H9 (cell line): Measurements from ENCODE around the gene CNDP2. TPM values are rescaled to one million over a fixed set of nuclear protein-coding genes. Genes with fewer than 3 reads are reported as not detected.

Experiments
- DNase-seq: peaks from one replicate; pipeline ENCODE4 v3.0.0-alpha.2; 2017
- H2AFZ ChIP-seq: one replicate; pipeline ENCODE4 v1.6.1; 2013; ENCODE audit warnings: mild to moderate bottlenecking, low read length, control low read depth, moderate library complexity
- H2AK5ac ChIP-seq: 2 replicates; pipeline ENCODE4 v1.6.1; 2013; ENCODE audit warnings: low read length, control low read depth, mixed read lengths; ENCODE audit not compliant: insufficient read length
- H2BK120ac ChIP-seq: one replicate; pipeline ENCODE4 v1.6.1; 2013; ENCODE audit warnings: low read depth, mild to moderate bottlenecking, low read length, control low read depth, inconsistent platforms; ENCODE audit not compliant: poor library complexity, severe bottlenecking
- H2BK12ac ChIP-seq: 2 replicates; pipeline ENCODE4 v1.6.1; 2013; ENCODE audit warnings: low read length, control low read depth, mixed read lengths, low read depth; ENCODE audit not compliant: insufficient read length
- H2BK15ac ChIP-seq: 2 replicates; pipeline ENCODE4 v1.6.1; 2013; ENCODE audit warnings: low read depth, low read length, control low read depth
- H2BK20ac ChIP-seq: one replicate; pipeline ENCODE4 v1.6.1; 2013; ENCODE audit warnings: low read depth, mild to moderate bottlenecking, low read length, control low read depth, inconsistent platforms; ENCODE audit not compliant: poor library complexity, severe bottlenecking
- H2BK5ac ChIP-seq: 2 replicates; pipeline ENCODE4 v1.6.1; 2013; ENCODE audit warnings: low read length, control low read depth, mixed read lengths; ENCODE audit not compliant: insufficient read length
- H3K14ac ChIP-seq: 2 replicates; pipeline ENCODE4 v1.6.1; 2013; ENCODE audit warnings: low read length, control low read depth; ENCODE audit not compliant: insufficient read depth
- H3K18ac ChIP-seq: 2 replicates; pipeline ENCODE4 v1.6.1; 2013; ENCODE audit warnings: low read depth, mild to moderate bottlenecking, mixed read lengths, low read length, control low read depth; ENCODE audit not compliant: insufficient read length
- H3K23ac ChIP-seq: 2 replicates; pipeline ENCODE4 v1.6.1; 2013; ENCODE audit warnings: low read length, control low read depth, mixed read lengths, low read depth; ENCODE audit not compliant: insufficient read length
- H3K23me2 ChIP-seq: 2 replicates; pipeline ENCODE4 v1.6.1; 2013; ENCODE audit warnings: low read depth, mild to moderate bottlenecking, mixed read lengths, low read length, control low read depth; ENCODE audit not compliant: insufficient read length, poor library complexity, severe bottlenecking
- H3K27ac ChIP-seq: 2 replicates; pipeline ENCODE4 v1.5.1; 2013; ENCODE audit warnings: low read length, control low read depth, mixed read lengths, low read depth; ENCODE audit not compliant: insufficient read length
- H3K27me3 ChIP-seq: 2 replicates; pipeline ENCODE4 v1.6.1; 2013; ENCODE audit warnings: low read length, control low read depth, inconsistent platforms; ENCODE audit not compliant: insufficient read depth
- H3K4ac ChIP-seq: 2 replicates; pipeline ENCODE4 v1.6.1; 2013; ENCODE audit warnings: low read depth, mild to moderate bottlenecking, control low read depth, inconsistent platforms, low read length, moderate library complexity
- H3K4me1 ChIP-seq: 2 replicates; pipeline ENCODE4 v1.6.1; 2013; ENCODE audit warnings: low read length, control low read depth, inconsistent platforms; ENCODE audit not compliant: insufficient read depth
- H3K4me2 ChIP-seq: 2 replicates; pipeline ENCODE4 v1.6.1; 2013; ENCODE audit warnings: low read length, control low read depth, mixed read lengths; ENCODE audit not compliant: insufficient read length, insufficient read depth
- H3K56ac ChIP-seq: 2 replicates; pipeline ENCODE4 v1.6.1; 2013; ENCODE audit warnings: low read depth, mild to moderate bottlenecking, mixed read lengths, low read length, control low read depth; ENCODE audit not compliant: insufficient read length
- H3K79me1 ChIP-seq: 2 replicates; pipeline ENCODE4 v1.6.1; 2013; ENCODE audit warnings: low read depth, mild to moderate bottlenecking, moderate library complexity, low read length, control low read depth, inconsistent platforms; ENCODE audit not compliant: insufficient read depth, poor library complexity, severe bottlenecking
- H3K79me2 ChIP-seq: 2 replicates; pipeline ENCODE4 v1.6.1; 2013; ENCODE audit warnings: low read length, control low read depth, inconsistent platforms; ENCODE audit not compliant: insufficient read depth
- H3K9ac ChIP-seq: 2 replicates; pipeline ENCODE4 v1.6.1; 2013; ENCODE audit warnings: low read length, control low read depth, mixed read lengths; ENCODE audit not compliant: insufficient read length; ENCODE audit errors: extremely low read depth
- H3K9me3 ChIP-seq: one replicate; pipeline ENCODE4 v1.6.1; 2013; ENCODE audit warnings: low read depth, low read length, inconsistent platforms; ENCODE audit not compliant: control insufficient read depth
- H3T11ph ChIP-seq: one replicate; pipeline ENCODE4 v1.6.1; 2013; ENCODE audit warnings: mild to moderate bottlenecking, low read length, control low read depth, inconsistent platforms
- H4K20me1 ChIP-seq: one replicate; pipeline ENCODE4 v1.6.1; 2013; ENCODE audit not compliant: control insufficient read depth, insufficient read length, insufficient read depth
- H4K5ac ChIP-seq: 2 replicates; pipeline ENCODE4 v1.6.1; 2013; ENCODE audit warnings: low read depth, mild to moderate bottlenecking, mixed read lengths, low read length, control low read depth; ENCODE audit not compliant: insufficient read length
- H4K8ac ChIP-seq: replicated peaks from 2 replicates; pipeline ENCODE4 v1.6.1; 2013; ENCODE audit warnings: low read length, control low read depth, mixed read lengths, low read depth; ENCODE audit not compliant: insufficient read length
- H4K91ac ChIP-seq: 2 replicates; pipeline ENCODE4 v1.6.1; 2013; ENCODE audit warnings: low read depth, mild to moderate bottlenecking, moderate library complexity, mixed read lengths, low read length, control low read depth; ENCODE audit not compliant: insufficient read length
- H3K27ac Mint-ChIP-seq, 3 experiments: 2 replicates in 2 of 3; 3 replicates in 1 of 3; pipeline ENCODE4 v1.8.0; 2020 to 2021; ENCODE audit warnings: mixed read lengths in 3 of 3, mild to moderate bottlenecking in 1 of 3, moderate library complexity in 1 of 3
- H3K27me3 Mint-ChIP-seq: 2 replicates; pipeline ENCODE4 v1.8.0; 2021; ENCODE audit warnings: low read depth, mild to moderate bottlenecking, moderate library complexity, mixed read lengths
- H3K36me3 Mint-ChIP-seq, 3 experiments: 2 replicates in 2 of 3; 3 replicates in 1 of 3; pipeline ENCODE4 v1.8.0; 2020 to 2021; ENCODE audit warnings: low read depth in 3 of 3, mixed read lengths in 3 of 3; ENCODE audit not compliant: insufficient read depth in 1 of 3
- H3K4me1 Mint-ChIP-seq, 2 experiments: 2 replicates each; pipeline ENCODE4 v1.8.0; 2020; ENCODE audit warnings: mixed read lengths in 2 of 2
- H3K4me3 Mint-ChIP-seq, 2 experiments: 2 replicates in 1 of 2; 3 replicates in 1 of 2; pipeline ENCODE4 v1.8.0; 2020 to 2021; ENCODE audit warnings: mild to moderate bottlenecking in 2 of 2, mixed read lengths in 2 of 2, moderate library complexity in 1 of 2
- H3K9me3 Mint-ChIP-seq, 2 experiments: 2 replicates in 1 of 2; 3 replicates in 1 of 2; pipeline ENCODE4 v1.8.0; 2020; ENCODE audit warnings: mild to moderate bottlenecking in 2 of 2, mixed read lengths in 2 of 2, moderate library complexity in 1 of 2
- WGBS: extraction: QIAGEN DNeasy Blood & Tissue Kit; methylation state at CpG from one replicate; pipeline ENCODE4 v1.1.7; 2013; ENCODE audit warnings: missing lambda C conversion rate, low lambda C conversion rate, mixed read lengths; ENCODE audit not compliant: insufficient read length; ENCODE audit errors: extremely low coverage; 5-methylcytosine and 5-hydroxymethylcytosine counted together
- total RNA-seq: library from RNA; stranded (reverse); gene quantifications from 2 replicates; pipeline ENCODE4 v1.2.1, GENCODE V29; 2021
- TF ChIP-seq, protein P1 (sequence below): fragments of 200-600 bp; sonication (generic); conservative IDR thresholded peaks from 3 replicates; pipeline ENCODE4 v1.8.0; 2021; ENCODE audit warnings: antibody characterized with exemption, mild to moderate bottlenecking

The CNDP2 gene
- total RNA-seq, 1 experiment from 2014 or later: 212 TPM

DNA sequence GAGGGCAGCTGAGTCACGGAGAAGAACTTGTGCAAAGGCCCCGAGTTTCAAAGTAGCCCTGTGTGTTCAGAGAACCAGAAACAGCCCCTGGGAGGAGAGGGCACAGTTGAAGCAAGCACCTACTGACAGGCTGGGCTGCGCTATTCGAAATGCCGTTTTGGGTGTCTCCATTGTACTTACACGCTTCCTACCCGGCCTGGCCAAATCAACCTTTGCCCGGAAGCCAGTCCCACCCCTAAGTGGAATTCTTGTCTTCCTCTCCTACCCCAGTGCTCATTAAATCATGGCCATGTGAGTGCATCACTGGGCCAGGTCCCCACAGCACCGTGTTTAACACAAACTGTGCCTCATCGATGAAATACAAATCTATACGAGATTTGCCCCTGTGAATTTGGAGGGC is 45.0 kb upstream of the CNDP2 start:
- Histone ChIP-seq H3K56ac (no peak overlapping the region), H2AK5ac (no peak overlapping the region), H3K9me3 (no peaks in the 10 kb centered on the region), H3K14ac (no peak overlapping the region), H2BK12ac (no peak overlapping the region), H2AFZ (no peak overlapping the region), H3K79me1 (no peaks in the 10 kb centered on the region), H3K4ac (no peak overlapping the region), H3K18ac (no peak overlapping the region), H4K8ac (no peak overlapping the region), H3K4me2 (no peak overlapping the region), H3K79me2 (no peaks in the 10 kb centered on the region), H4K91ac (no peak overlapping the region), H3K23ac (no peak overlapping the region), H3K4me1 (no peaks in the 10 kb centered on the region; the same call in 1 of the 2 replicates), H2BK20ac (no peak overlapping the region), H4K5ac (no peak overlapping the region), H3K23me2 (no peaks in the 10 kb centered on the region), H2BK15ac (no peak overlapping the region), H3K9ac (no peak overlapping the region), H2BK5ac (no peak overlapping the region), H4K20me1 (no peaks in the 10 kb centered on the region), H3K27me3 (peaks cover 6% of the 10 kb centered on the region; the same call in 1 of the 2 replicates), H2BK120ac (no peak overlapping the region), H3T11ph (no peak overlapping the region), H3K27ac (no peak overlapping the region)
- DNase-seq: no peak
- no peak overlapping the region for H3K27ac Mint-ChIP-seq
- peaks cover 8 to 9% of the 10 kb centered on the region in 2 experiments; a peak in 3 of 4 replicates for H3K4me1 Mint-ChIP-seq
- H3K36me3 Mint-ChIP-seq: no peaks in the 10 kb centered on the region
- WGBS: no CpG with 5 or more reads among the region's 11 CpGs
- TF ChIP-seq, protein P1, sequence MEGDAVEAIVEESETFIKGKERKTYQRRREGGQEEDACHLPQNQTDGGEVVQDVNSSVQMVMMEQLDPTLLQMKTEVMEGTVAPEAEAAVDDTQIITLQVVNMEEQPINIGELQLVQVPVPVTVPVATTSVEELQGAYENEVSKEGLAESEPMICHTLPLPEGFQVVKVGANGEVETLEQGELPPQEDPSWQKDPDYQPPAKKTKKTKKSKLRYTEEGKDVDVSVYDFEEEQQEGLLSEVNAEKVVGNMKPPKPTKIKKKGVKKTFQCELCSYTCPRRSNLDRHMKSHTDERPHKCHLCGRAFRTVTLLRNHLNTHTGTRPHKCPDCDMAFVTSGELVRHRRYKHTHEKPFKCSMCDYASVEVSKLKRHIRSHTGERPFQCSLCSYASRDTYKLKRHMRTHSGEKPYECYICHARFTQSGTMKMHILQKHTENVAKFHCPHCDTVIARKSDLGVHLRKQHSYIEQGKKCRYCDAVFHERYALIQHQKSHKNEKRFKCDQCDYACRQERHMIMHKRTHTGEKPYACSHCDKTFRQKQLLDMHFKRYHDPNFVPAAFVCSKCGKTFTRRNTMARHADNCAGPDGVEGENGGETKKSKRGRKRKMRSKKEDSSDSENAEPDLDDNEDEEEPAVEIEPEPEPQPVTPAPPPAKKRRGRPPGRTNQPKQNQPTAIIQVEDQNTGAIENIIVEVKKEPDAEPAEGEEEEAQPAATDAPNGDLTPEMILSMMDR: no peak
- peaks cover 34% of the 10 kb centered on the region for H3K27me3 Mint-ChIP-seq
- no peaks in the 10 kb centered on the region; a peak in 1 of 5 replicates for H3K9me3 Mint-ChIP-seq
- H3K4me3 Mint-ChIP-seq: no peak overlapping the region
